Ishikawa (cell line): ENCODE measurements around the gene RALGPS1.

Experiments used
- CEBPB ChIP-seq: IDR thresholded peaks from 2 replicates; pipeline ENCODE4 v1.6.1; 2012
- CREB1 ChIP-seq: IDR thresholded peaks from 2 replicates; pipeline ENCODE4 v1.6.1; 2012; ENCODE audit warnings: low read depth
- EGR1 ChIP-seq: IDR thresholded peaks from 2 replicates; pipeline ENCODE4 v1.6.1; 2012
- EP300 ChIP-seq: IDR thresholded peaks from 2 replicates; pipeline ENCODE4 v1.6.1; 2012; ENCODE audit warnings: borderline replicate concordance
- NFIC ChIP-seq: IDR thresholded peaks from 2 replicates; pipeline ENCODE4 v1.6.1; 2012
- TAF1 ChIP-seq: IDR thresholded peaks from 2 replicates; pipeline ENCODE4 v1.6.1; 2012; ENCODE audit warnings: low read depth, mild to moderate bottlenecking
- TCF12 ChIP-seq: IDR thresholded peaks from 2 replicates; pipeline ENCODE4 v1.6.1; 2012; ENCODE audit warnings: low read depth
- TEAD4 ChIP-seq: IDR thresholded peaks from 2 replicates; pipeline ENCODE4 v1.6.1; 2012
- USF1 ChIP-seq: IDR thresholded peaks from 2 replicates; pipeline ENCODE4 v1.6.1; 2012
- TF ChIP-seq, protein P1 (sequence below): IDR thresholded peaks from 2 replicates; pipeline ENCODE4 v1.6.1; 2012

GRCh38 chr9:127081250-127082185 lies 166.9 kb downstream of the RALGPS1 start:
- no peak for TF ChIP-seq EP300
- no peak for TF ChIP-seq EGR1
- TF ChIP-seq TCF12 = no peak
- TF ChIP-seq NFIC = no peak
- TF ChIP-seq TEAD4 = no peak
- TF ChIP-seq CREB1 = no peak
- TF ChIP-seq, protein P1, sequence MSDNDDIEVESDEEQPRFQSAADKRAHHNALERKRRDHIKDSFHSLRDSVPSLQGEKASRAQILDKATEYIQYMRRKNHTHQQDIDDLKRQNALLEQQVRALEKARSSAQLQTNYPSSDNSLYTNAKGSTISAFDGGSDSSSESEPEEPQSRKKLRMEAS = no peak
- no peak for TF ChIP-seq CEBPB
- TF ChIP-seq TAF1 = no peak
- TF ChIP-seq USF1 = no peak
